Inflammatory macrophage (primary cell): ENCODE results near the gene TXN.

Experiments
- DNase-seq, 2 donors: peaks; one replicate each; pipeline ENCODE4 v3.0.0-alpha.2; 2020 to 2022
- total RNA-seq, 18 experiments: gene quantifications; one replicate each; lab custom pipeline; 2026; ENCODE audit warnings: mixed read lengths in 6 of 18, inconsistent platforms in 2 of 18; lab: John Stamatoyannopoulos, UW

The TXN gene
- total RNA-seq, result 143 to 825 (median 394) reads per million in 18 experiments

DNA sequence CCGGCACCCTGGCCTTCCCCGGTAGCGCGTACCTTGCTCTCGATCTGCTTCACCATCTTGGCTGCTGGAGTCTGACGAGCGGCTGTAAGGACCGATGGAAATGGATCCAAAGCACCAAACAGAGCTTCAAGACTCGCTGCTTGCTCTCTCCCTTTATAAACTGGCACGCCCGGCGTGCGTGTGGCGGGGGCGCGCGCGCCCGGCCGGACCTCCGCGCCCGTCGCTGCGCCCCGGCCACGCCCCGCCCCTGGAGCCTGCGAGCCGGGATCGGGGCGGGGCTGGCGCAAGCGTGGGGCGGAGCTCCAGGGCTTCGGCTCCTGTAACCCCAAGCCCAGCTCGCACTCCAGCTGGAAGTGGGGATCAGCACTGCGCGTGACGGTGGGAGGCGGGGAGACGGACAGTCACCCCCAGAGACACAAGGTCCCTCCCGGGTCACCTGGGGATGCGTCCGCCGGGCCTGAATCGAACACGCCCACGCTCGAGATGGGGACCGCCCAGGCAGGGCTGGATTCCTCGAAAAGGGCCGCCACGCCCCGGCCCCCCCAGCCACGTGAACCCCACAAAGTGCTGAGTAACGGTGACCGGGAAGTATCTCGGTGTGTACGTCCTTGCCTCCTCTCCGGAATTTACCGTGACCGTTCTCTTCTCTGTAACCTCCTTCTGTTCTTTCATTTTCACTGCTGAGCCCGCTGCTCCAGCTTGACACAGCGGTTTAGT lies at the start of gene TXN:
Gene TXN (minus strand): TSS at position 128 of the 717 bp plus-strand sequence. CDS start 72 bp downstream, at position 56.
- DNase-seq, result peak; percentile 97 to 99

DNA sequence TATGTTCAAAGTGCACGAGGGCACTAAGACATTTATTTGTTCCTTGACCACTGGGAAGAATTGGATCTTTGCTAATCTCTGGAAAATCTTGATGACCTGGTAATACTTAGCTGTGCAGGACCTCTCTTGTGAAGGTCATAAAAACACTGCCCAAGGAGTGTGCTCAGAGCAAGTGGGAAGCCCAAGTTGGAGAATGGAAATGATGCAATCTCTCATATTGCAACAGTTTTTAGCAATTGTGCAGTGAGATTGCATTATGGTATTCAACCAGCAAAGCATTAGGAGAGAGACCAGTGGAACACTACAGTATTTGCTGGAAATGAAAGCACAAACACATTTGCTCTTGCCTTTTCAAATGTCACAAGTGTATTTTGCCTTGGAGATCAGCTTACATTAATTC lies 46.8 kb upstream of the TXN start:
- DNase-seq, result peak; percentile 89 to 96

DNA sequence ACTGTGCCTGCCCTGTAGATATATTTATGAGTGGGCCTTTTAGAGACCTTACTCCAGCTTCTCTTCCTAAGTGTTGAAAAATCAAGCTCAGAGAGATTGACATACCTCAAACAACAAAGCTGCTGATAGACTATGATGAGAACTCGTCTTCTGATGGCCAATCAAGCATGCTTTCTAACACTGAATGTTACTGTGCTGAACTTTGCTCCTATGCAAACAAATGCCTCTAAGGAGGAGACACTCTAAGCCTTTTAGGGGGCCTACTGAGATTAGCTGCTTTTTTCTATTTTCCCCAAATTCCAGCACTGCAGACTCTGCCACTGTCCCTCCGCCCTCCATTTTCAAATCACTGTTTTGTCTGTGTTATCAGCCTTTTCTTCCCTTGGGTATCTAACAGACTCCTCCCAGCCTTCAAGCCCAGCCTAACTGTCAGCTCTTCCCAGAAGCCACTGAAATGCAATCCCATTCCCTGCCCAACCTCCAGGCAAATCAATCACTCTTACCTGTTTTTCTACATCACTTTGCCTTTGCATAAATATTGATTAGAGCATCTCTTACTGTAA lies 41.8 kb upstream of the TXN start:
- DNase-seq, result no peak

DNA sequence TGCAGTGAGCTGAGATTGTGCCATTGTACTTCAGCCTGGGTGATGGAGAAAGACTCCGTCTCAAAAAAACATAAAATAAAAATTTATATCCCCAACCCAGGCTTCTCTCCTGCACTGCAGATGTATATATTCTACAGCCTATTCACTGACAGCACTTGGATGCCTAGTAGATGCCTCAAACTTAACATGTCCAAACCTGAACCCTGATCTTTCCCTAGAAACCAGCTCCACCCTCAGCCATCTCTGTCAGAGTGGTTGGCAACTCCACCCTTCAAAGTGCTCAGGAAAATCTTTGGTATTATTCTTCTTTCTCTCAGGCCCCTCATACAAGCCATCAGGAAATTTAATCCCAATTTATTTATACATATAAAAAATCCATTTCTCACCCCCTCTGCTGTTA lies 36.9 kb upstream of the TXN start:
- DNase-seq, result no peak

DNA sequence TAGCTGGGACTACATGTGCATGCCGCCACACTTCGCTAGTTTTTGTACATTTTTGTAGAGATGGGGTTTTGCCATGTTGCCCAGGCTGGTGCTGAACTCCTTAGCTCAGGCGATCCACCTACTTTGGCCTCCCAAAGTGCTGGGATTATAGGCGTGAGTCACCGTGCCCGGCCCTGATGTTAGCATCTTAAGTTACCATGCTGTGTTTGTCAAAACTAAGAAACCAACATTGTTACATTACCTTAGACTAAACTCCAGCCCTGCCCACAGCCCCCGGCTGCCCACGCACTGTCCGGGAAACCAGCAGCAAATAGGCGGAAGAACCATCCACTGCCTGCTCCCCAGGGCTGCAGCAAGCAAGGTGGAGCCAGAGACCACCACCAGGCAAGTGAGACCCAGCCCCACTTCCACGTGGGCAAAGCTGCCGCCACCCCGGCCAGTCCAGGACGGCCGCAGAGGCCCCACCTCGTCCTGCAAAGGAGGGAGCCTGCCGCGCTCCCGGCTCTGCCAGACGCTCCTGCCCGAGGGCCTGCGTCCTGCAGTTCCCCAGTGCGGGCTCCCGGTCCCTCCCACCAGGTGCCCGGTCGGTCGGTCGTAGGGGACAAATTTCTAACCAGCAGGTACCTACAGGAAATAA lies 35.7 kb upstream of the TXN start:
- no peak for DNase-seq

DNA sequence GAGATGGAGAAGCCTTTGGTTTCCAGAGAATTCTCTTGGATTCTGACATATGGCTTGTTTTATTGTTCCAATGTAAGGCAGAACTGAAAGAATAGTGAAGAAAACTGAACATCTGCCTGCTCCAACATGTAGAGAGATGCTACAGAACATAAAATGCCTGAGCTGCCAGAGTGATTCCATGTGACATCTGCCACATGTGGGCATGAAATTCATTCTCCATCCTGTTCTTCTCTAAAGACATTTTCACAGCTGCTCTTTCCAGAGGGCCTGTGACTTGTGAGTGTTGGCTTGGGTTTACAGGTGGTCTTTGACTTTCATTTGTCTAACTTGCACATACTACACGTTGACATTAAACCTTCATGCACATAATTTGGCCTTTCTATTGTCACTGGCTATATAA lies 33.7 kb upstream of the TXN start:
- DNase-seq, result no peak

DNA sequence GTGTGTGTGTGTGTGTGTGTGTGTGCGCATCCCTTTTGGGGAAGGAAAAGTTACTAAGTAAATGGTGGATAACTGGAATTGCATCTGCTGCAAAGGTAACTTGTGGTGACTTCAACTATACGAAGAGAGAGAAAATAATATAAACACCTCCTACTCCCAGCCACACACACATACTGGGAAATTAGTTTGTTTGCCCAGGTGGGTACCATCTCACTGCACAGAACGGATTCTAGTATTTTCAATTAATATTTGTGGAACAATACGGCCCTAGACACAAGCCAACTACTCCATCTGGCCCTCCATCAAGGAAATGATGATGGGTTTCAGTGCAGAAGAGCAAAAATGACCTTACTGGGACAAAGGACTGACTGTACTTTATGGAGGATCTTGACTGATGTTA lies 32.2 kb upstream of the TXN start:
- no peak for DNase-seq

DNA sequence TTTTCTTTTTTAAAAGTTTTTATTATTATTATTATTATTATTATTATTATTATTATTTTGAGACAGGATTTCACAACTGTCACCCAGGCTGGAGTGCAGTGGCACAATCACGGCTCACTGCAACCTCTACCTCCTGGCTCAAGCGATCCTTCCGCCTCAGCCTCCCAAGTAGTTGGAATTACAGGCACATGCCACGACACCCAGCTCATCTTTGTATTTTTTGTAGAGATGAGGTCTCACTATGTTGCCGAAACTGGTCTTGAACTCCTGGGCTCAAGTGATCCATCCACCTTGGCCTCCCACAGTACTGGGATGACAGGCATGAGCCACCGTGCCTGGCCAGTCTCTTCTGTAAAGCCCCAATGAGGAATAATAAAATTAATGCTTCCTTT lies 31.0 kb upstream of the TXN start:
- DNase-seq, result no peak

DNA sequence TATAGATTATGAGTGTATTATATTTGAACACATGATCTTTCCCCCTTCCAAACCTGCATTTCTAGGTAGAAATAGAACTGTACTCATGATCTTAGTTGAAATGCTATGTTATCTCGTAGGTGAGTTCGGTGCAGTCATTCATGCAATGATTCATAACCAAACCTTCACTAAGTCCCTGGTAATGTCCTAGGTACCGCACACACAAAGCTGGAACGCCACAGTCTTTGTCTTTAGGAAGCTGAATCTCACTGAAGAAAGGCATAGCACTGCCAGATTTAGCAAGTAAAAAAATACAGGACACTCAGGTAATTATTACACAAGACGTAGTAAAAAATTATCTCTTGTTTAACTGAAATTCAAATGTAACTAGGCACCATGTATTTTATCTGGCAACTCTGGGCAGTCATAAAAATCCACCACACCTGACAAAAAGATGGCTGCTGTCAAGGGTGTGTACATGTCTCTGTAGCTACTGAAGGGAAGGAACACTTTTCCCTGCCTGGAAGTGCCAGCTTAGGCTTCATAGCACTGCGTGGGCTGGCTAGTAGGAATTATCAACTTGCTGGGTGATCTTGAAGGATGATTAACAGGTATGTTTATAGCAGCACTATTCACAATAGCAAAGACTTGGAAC lies 28.0 kb upstream of the TXN start:
- DNase-seq, result no peak

DNA sequence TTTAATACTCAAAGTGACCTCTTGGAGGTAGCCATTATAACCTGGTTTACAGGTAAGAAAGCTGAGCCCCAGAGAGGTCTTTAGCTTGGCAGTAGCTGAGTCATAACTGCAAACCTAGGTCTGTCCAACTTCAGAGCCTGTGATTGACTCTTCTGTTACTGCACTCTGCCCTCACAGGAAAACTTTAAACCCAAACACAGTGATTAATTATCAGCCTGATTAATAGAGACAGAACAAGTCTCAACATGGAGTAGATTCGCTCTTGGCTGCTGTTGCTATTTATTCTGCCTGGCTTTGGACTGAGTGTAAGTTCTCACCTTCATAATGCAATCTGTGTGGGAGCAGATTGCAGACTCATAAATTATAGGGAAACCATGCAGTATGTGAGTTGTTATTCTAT lies 27.4 kb upstream of the TXN start:
- no peak for DNase-seq

DNA sequence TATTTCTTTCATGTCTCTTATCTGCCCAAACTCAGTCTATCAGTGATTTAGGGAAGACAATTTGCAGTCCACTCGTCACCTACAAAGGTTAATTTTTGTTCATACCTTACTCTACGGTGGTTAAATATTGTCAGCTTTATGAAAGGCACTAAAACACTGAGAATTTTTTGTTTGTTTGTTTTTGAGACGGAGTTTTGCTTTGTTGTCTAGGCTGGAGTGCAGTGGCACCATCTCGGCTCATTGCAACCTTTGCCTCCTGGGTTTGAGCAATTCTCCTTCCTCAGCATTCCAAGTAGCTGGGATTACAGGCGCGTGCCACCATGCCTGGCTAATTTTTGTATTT lies 26.4 kb upstream of the TXN start:
- DNase-seq, result no peak

DNA sequence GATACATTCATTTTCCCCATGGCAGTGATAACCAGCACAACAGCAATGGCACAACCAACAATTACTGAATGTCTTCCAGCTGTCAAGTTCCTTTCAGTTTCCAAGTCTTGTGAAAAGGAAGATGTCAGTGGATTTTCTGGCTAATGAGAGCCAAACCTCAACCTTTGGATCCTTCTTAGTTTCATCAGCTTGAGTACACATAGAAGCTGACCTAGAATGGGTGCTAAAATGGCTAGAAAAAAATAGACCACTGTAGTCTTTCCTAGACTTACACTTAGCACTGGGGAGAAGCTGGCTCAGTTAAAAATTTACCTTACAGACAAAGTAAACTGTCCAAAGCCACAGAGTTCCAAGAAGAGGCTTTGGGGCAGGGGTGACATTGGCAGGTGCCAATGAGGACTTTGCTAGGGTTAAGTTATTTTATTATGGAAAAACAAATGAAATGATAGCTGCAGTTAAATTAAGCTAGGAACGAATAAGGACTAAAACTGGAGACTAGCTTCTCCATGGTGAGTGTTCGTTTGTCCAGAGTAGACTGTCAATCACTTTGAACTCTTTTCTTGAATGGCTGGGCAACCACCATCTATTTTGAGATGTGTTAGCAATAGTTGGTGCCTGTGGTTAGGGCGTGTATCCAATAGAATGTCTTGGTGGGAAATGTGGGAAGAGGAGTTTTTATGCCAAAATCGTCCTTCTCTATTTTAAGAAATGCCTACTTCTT lies 25.9 kb upstream of the TXN start:
- peak; percentile 75 to 82 for DNase-seq

DNA sequence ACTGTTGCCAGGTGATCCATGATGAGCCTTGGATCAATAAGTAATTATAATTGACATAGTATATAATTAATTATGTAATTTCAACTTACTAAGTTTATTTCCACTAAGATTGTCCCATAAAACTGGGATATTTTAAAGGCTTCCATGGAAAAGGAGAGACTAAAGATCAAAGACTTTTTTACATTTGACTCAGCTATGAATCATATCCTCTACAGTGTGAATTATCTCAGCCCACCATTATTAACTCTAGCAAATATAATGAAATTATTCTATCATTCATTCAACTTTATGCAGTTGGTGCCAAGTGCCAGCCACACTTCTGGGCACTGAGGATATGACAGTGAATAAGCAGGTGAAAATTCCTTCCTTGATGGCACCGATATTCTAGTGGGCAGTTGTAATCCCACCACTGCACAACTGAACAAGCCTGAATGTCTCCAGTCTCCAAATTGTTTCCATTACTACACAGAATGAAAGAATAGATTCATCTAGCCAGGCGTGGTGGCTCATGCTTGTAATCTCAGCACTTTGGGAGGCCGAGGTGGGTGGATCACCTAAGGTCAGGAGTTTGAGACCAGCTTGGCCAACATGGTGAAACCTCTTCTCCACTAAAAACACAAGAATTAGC lies 21.9 kb upstream of the TXN start:
- DNase-seq, result no peak

DNA sequence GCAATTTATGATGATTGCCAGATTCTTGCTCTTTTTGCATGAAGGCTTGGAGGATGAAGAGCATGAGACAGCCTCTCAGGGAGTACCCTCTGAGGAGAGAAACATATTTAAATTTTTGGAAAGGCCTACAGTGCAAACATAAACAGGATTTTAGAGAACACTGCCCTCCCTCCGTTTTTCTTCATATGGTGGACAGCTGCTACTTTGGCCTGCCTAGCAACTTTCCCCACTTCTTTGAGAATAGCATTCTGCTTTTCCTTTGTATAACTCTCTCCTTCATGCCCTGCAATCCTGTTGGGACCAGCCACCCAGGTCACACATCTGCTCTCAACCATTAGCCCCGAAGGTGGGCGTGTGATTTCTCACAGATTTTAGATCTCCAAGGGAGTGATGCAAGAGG lies 20.5 kb upstream of the TXN start:
- DNase-seq, result no peak

DNA sequence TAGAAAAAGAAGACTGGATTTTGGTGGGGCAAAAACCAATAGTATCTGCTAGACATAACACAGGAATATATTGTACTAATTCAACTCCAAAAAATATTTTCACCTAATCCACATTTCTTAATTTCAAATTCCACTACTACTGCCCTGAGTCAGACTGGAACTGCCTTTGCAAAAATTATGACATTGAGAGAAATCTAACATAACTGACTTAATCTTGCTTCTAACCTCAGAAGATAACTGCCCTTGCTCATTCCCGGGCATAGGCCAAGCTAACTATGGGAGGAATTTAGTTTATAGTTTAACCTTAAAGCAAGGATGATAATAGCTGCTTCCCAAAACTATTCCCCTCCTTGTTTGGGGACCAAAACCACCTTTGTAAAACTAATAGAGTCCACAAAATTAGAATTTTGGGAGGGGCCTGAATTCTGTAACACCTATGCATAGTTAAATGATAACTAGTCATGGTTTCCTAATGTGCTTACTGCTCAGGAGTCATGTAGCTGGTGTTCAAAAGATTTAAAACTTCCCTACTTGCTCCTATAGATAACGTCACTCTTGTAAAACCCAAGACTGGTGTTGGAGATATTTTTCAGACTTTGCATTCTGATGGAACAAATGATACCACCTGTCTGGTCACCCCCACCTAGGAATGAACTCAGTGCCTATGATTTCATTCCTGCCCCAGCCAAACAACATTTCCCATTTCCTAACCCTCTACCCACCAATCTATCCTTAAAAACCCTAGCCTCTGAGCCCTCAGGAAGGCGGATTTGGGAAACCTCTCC lies 14.1 kb upstream of the TXN start:
- no peak for DNase-seq

DNA sequence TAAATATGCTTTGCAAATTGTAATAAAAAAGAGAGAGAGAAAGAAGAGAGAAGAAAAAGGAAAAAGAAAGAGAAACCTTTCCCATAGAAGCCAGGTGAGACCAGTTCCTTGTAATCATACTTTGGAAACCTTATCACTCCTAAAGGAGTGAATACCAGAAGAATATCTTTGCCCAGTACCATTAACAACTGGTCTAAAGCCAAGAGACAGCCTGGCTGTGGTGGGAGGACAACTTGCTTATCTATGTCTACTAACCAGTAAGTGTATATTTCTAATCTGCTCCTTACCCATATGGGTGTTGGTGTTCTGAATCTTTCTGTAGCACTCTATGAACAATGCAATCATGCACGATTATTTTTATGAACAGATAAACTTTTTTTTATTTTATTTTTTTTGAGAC lies 10.5 kb upstream of the TXN start:
- DNase-seq, result no peak

DNA sequence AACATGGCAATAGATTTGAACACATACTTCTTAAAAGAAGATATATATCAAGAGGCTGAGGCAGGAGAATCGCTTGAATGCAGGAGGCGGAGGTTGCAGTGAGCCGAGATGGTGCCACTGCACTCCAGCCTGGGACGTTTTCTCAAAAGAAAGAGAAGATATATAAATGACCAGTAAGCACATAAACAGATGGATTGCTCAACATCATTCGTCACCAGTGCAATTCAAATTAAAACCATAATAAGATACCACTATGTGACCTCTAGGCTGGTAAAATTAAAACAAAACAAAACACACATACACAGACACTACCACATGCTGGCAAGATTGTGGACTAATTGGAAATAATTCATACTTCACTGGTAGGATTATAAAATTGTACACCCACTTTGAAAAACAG lies 5.3 kb upstream of the TXN start:
- DNase-seq, result no peak

DNA sequence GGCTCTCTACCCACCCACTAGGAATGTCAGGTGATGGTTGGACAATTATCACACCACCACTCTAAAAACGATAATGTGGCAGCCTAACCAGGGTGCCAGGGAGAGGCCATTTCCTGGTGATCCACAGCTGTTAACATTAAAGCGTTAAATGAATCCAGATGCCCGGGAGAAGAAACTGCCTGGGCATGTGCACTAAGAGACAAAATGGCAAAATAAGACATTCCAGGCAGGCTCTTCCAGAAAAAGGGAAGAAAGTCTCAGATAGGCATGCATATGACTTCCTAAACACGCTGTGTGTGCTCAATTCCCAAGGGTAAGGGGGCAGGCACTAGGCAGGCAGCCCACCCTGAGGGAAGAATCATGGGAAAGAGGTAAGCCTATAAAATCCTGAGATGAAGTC lies 4.6 kb upstream of the TXN start:
- DNase-seq, result no peak

DNA sequence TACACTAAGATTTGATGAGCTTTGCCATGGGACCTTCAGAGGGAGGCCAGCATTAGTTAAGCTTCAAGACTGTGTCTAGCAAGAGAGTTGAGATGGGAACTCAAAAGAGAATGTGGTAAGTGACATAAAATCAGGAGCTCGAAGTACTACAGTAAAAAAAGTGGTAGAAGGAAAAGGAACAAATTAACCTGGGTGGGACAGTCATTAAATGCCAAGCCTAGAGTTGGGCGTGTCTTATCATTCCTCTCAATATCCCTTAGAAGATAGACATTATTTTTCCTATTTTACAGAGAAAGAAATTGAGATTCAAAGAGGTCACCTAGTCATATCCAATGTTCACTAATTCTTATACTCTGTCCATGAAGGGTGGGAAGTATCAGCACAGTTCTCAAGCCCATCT lies 3.3 kb upstream of the TXN start:
- DNase-seq, result no peak

DNA sequence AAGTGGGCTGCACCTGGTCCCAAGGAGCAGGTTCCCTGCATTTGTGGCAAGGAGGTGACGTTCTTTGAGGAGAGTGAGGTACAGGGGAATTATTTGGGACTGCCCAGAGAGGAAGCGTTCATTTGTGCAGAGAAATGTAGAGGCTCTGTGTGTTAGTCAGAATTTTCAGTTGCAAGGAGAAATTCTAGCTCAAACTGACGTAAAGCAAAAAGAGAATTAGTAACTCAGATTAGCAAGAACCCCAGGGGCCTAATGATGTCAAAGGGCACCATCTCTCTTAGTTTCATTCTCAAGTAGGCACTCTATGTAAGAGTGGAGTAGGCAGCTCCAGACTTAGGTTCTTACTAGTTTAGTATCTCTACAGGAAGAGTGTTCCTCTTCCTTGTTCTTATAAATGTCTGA lies 2.4 kb upstream of the TXN start:
- peak; percentile 48 to 75 for DNase-seq

DNA sequence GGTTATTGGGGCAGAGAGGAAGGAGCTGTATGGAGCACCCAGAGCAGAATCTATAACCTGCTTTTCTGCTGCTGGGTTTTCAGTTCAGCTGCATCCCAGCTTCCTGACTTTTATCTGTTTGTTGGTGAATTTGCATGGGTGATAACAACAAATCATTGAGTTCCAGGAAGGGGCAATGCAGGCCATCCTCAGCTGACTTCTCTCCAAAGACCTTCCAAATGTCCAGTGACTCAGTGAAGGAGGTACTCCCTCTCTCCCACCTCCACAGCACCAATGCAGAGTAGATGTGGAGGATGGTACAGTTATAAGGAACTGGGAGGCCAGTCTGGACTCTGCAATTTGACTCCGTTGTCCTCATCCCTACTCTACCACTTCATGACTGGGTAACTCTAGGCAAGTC lies 1.6 kb upstream of the TXN start:
- DNase-seq, result peak; percentile 31 to 66
